ENCODE measurements around the gene ERLIN1. TPM values are rescaled to one million over a fixed set of nuclear protein-coding genes. Genes with fewer than 3 reads are reported as not detected.

ERLIN1 gene
- total RNA-seq, 1 experiment from 2014 or later = 79.8 TPM

- intact Hi-C loops (cut with micrococcal nuclease; ENCODE audit: unreplicated experiment) (no loop called here), in situ Hi-C loops (cut with HindIII; ENCODE audit: low pct_unique_long_range_greater_than_20kb, low sequenced_read_pairs) (no loop called here)
- H3K4me1 ChIP-seq (ENCODE audit: control insufficient read depth, insufficient read depth, low read length) = no peaks in the 10 kb centered on the region
- POLR2A ChIA-PET = no interaction called here
- ATAC-seq (no peak), DNase-seq (ENCODE audit: low read depth, low spot score) (no peak)
- H3K9me3 ChIP-seq (ENCODE audit: control insufficient read depth, insufficient read depth, low read depth, low read length) = no peaks in the 10 kb centered on the region
- CTCF ChIA-PET = no interaction called here
- no TSS peak for BruUV-seq (replicated peaks)
- H3K27me3 ChIP-seq (ENCODE audit: control insufficient read depth, insufficient read depth, low read length) = no peaks in the 10 kb centered on the region
- no peak overlapping the region for H3K4me3 ChIP-seq (ENCODE audit: low read depth in 2 of 2, low read length in 2 of 2)
- TF ChIP-seq TCF7L2 (IDR thresholded peaks at IDR 0.05; ENCODE audit: low read depth, low read length) (no peak), SIN3A (IDR thresholded peaks at IDR 0.05; ENCODE audit: borderline replicate concordance, insufficient read depth, low read depth, low read length) (no peak), CTCF (IDR thresholded peaks at IDR 0.05) (no peak), REST (IDR thresholded peaks at IDR 0.05; ENCODE audit: insufficient read depth in 1 of 2, low read depth in 2 of 2, low read length in 1 of 2) (no peak), POLR2AphosphoS5 (IDR thresholded peaks at IDR 0.05; ENCODE audit: low read depth, low read length) (no peak)
- H3K36me3 ChIP-seq (ENCODE audit: control insufficient read depth, insufficient read depth, low read length) = peaks cover 53% of the 10 kb centered on the region
- no peak overlapping the region for H3K27ac ChIP-seq (ENCODE audit: low read length)
Observed at GRCh38 chr10:100153239-100153825, 32.5 kb downstream of the ERLIN1 start.

- POLR2A ChIA-PET = no interaction called here
- Histone ChIP-seq H3K4me1 (ENCODE audit: control insufficient read depth, insufficient read depth, low read length) (no peaks in the 10 kb centered on the region), H3K27me3 (ENCODE audit: control insufficient read depth, insufficient read depth, low read length) (no peaks in the 10 kb centered on the region), H3K9me3 (ENCODE audit: control insufficient read depth, insufficient read depth, low read depth, low read length) (no peaks in the 10 kb centered on the region), H3K36me3 (ENCODE audit: control insufficient read depth, insufficient read depth, low read length) (peaks cover 52% of the 10 kb centered on the region), H3K27ac (ENCODE audit: low read length) (no peak overlapping the region), H3K4me3 (ENCODE audit: low read depth in 2 of 2, low read length in 2 of 2) (no peak overlapping the region)
- in situ Hi-C loops (cut with HindIII; ENCODE audit: low pct_unique_long_range_greater_than_20kb, low sequenced_read_pairs) = no loop called here
- DNase-seq (ENCODE audit: low read depth, low spot score) = no peak
- CTCF ChIA-PET = interaction anchor here (0.6 kb wide), 1 partner anchor 447 kb away, joined by 9 read pairs; no protein-coding TSS in a partner anchor
- intact Hi-C loops (cut with micrococcal nuclease; ENCODE audit: unreplicated experiment) = no loop called here
- no TSS peak for BruUV-seq (replicated peaks)
- TF ChIP-seq TCF7L2 (IDR thresholded peaks at IDR 0.05; ENCODE audit: low read depth, low read length) (no peak), POLR2AphosphoS5 (IDR thresholded peaks at IDR 0.05; ENCODE audit: low read depth, low read length) (no peak), REST (IDR thresholded peaks at IDR 0.05; ENCODE audit: insufficient read depth in 1 of 2, low read depth in 2 of 2, low read length in 1 of 2) (no peak), SIN3A (IDR thresholded peaks at IDR 0.05; ENCODE audit: borderline replicate concordance, insufficient read depth, low read depth, low read length) (no peak), CTCF (IDR thresholded peaks at IDR 0.05) (no peak)
- no peak for ATAC-seq
Observed at GRCh38 chr10:100151723-100152300, 34.0 kb downstream of the ERLIN1 start.
